HL-60 (cell line): Measurements from ENCODE around the gene SPTSSA.

Experiments used
- POLR2AphosphoS5 ChIP-seq: IDR thresholded peaks from 2 replicates; pipeline ENCODE4 v1.6.1; 2012; ENCODE audit warnings: low read depth
- TF ChIP-seq, protein P1 (sequence below): IDR thresholded peaks from one replicate; pipeline ENCODE4 v1.5.1; 2011; ENCODE audit warnings: low read length, control low read depth, inconsistent platforms; ENCODE audit not compliant: insufficient read depth
- TF ChIP-seq, protein P2 (sequence below): IDR thresholded peaks from 2 replicates; pipeline ENCODE4 v1.6.1; 2012; ENCODE audit warnings: low read depth; ENCODE audit not compliant: insufficient replicate concordance

DNA sequence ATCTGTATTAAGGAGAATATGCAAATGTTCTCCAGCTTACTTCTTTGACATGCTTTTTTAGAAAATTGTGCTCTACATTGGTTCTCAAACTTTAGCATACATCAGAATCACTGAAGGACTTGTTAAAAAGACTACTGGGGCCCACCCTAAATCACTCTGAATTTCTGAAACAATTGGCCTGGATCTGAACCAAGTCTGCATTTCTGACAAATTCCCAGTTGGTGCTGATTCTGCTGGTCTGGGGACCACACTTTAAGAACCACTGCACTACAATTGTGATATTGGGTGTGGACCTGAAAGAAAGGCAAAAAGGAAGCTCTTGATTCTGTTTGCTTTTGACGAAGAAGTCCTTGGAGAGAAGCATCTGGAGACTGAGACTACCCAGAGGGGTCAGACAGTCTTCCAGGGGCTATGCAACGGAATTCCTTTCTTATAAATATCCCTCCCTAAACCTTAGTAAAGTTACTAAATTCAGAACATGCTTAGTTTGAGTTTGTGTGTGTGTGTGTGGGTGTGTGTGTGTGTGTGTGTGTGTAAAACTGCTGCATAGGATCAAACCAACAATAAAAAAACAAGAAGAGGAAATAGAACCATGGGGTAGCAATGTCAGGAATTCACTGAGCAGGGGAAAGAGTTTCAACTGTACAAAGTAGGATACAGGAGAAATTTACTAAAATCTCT is 40.6 kb upstream of the SPTSSA start:
- TF ChIP-seq, protein P1, sequence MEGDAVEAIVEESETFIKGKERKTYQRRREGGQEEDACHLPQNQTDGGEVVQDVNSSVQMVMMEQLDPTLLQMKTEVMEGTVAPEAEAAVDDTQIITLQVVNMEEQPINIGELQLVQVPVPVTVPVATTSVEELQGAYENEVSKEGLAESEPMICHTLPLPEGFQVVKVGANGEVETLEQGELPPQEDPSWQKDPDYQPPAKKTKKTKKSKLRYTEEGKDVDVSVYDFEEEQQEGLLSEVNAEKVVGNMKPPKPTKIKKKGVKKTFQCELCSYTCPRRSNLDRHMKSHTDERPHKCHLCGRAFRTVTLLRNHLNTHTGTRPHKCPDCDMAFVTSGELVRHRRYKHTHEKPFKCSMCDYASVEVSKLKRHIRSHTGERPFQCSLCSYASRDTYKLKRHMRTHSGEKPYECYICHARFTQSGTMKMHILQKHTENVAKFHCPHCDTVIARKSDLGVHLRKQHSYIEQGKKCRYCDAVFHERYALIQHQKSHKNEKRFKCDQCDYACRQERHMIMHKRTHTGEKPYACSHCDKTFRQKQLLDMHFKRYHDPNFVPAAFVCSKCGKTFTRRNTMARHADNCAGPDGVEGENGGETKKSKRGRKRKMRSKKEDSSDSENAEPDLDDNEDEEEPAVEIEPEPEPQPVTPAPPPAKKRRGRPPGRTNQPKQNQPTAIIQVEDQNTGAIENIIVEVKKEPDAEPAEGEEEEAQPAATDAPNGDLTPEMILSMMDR: no peak
- TF ChIP-seq POLR2AphosphoS5: no peak
- TF ChIP-seq, protein P2, sequence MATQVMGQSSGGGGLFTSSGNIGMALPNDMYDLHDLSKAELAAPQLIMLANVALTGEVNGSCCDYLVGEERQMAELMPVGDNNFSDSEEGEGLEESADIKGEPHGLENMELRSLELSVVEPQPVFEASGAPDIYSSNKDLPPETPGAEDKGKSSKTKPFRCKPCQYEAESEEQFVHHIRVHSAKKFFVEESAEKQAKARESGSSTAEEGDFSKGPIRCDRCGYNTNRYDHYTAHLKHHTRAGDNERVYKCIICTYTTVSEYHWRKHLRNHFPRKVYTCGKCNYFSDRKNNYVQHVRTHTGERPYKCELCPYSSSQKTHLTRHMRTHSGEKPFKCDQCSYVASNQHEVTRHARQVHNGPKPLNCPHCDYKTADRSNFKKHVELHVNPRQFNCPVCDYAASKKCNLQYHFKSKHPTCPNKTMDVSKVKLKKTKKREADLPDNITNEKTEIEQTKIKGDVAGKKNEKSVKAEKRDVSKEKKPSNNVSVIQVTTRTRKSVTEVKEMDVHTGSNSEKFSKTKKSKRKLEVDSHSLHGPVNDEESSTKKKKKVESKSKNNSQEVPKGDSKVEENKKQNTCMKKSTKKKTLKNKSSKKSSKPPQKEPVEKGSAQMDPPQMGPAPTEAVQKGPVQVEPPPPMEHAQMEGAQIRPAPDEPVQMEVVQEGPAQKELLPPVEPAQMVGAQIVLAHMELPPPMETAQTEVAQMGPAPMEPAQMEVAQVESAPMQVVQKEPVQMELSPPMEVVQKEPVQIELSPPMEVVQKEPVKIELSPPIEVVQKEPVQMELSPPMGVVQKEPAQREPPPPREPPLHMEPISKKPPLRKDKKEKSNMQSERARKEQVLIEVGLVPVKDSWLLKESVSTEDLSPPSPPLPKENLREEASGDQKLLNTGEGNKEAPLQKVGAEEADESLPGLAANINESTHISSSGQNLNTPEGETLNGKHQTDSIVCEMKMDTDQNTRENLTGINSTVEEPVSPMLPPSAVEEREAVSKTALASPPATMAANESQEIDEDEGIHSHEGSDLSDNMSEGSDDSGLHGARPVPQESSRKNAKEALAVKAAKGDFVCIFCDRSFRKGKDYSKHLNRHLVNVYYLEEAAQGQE: no peak
